Heart right ventricle (tissue), 16 donors: ENCODE data around the gene CALML5. TPM values are rescaled to one million over a fixed set of nuclear protein-coding genes. Genes with fewer than 3 reads are reported as not detected.

Source experiments
- ATAC-seq, 8 donors: fragments of 200-7000 bp; cut with Tn5 transposase; one replicate each; pipeline ENCODE4 v1.9.1; 2020; ENCODE audit warnings: mild to moderate bottlenecking in 8 of 8, moderate library complexity in 8 of 8, moderate number of reproducible peaks in 1 of 8
- DNase-seq, 2 donors: peaks; one replicate each; pipeline ENCODE4 v3.0.0-alpha.2; 2020
- H3K27ac ChIP-seq, 10 donors: fragments of 200-600 bp; sonication (generic) in 2 of 10; one replicate each; pipeline versions ENCODE4 v1.5.0 to v1.8.0; 2020 to 2022; ENCODE audit warnings: mild to moderate bottlenecking in 3 of 10
- H3K27me3 ChIP-seq, 7 donors: fragments of 200-600 bp; one replicate each; pipeline ENCODE4 v1.8.0; 2021 to 2022; ENCODE audit warnings: mild to moderate bottlenecking in 2 of 7
- H3K36me3 ChIP-seq, 9 donors: fragments of 200-600 bp; sonication (generic) in 1 of 9; one replicate each; pipeline versions ENCODE4 v1.5.0 to v1.8.0; 2020 to 2022; ENCODE audit warnings: mild to moderate bottlenecking in 2 of 9
- H3K4me1 ChIP-seq, 9 donors: fragments of 200-600 bp; sonication (generic) in 1 of 9; one replicate each; pipeline versions ENCODE4 v1.5.0 to v1.8.0; 2020 to 2022; ENCODE audit warnings: mild to moderate bottlenecking in 4 of 9
- H3K4me3 ChIP-seq, 10 donors: fragments of 200-600 bp; sonication (generic) in 2 of 10; one replicate each; pipeline versions ENCODE4 v1.5.0 to v1.8.0; 2020 to 2022; ENCODE audit warnings: mild to moderate bottlenecking in 7 of 10, moderate library complexity in 2 of 10
- H3K9me3 ChIP-seq, 11 donors: fragments of 200-600 bp in 10 of 11; sonication (generic) in 2 of 11; one replicate each; pipeline versions ENCODE4 v1.5.0 to v1.8.0; 2013 to 2022; ENCODE audit warnings: mild to moderate bottlenecking in 2 of 11, control low read depth in 1 of 11, moderate library complexity in 1 of 11
- WGBS, 2 donors: extraction: QIAGEN DNeasy Blood & Tissue Kit; methylation state at CpG; one replicate each; pipeline ENCODE4 v1.1.7; 2013; ENCODE audit warnings: inconsistent platforms in 1 of 2; 5-methylcytosine and 5-hydroxymethylcytosine counted together
- intact Hi-C, 10 donors: fragments of 100-400 bp; cut with DNase I; formaldehyde crosslinking; loops; one replicate each; pipeline versions ENCODE4 v1.11.1 to v1.14.2; 2022
- polyA plus RNA-seq, 2 donors: library from polyadenylated mRNA; stranded (reverse); fragments of 200-250 nt; gene quantifications; one replicate each; pipeline ENCODE4 v1.2.3, GENCODE V29; 2013
- total RNA-seq, 10 donors: library from RNA; stranded (reverse); fragmentation: NEBNext Ultra II Directional in 3 of 10; extraction: Animal tissue kit (Norgen Biotek cat#: 25700) in 3 of 10; gene quantifications; one replicate each; pipeline versions ENCODE4 v1.2.1 to v1.2.4, GENCODE V29; 2021 to 2023
- TF ChIP-seq, protein P1 (sequence below), 9 donors: fragments of 200-600 bp; sonication (generic) in 2 of 9; IDR thresholded peaks; one replicate each; pipeline versions ENCODE4 v1.5.0 to v1.8.0; 2021 to 2022; ENCODE audit warnings: antibody characterized with exemption in 9 of 9, mild to moderate bottlenecking in 5 of 9, moderate library complexity in 1 of 9
- donor health status: Arrhythmogenic right ventricular cardiomyopathy.
- donor health status: ischemic (EF 13 %, LVEDD 7.1; RV severe dilation, severe dysfunction).
- donor health status: healthy with polysubstance abuse.
- donor health status: DM: no; HTN: yes; CAD: no.
- donor health status: DM: no; HTN: no; CAD: no.
- donor health status: ischemic (EF 25% LVEDD 6.9; RV normal size, moderate dysfunction).
- donor health status: ischemic (EF 25% LVEDD 5.7; RV mildly dilated, moderate dysfunction).
- donor health status: healthy.
- donor health status: DM: yes; HTN: yes; CAD: no.
- donor health status: Ischemic cardiomyopathy.
- donor health status: ischemic (EF 35%, LVEDD 5.7; RV mildly dilated, moderate dysfunction).
- donor health status: nonischemic (EF 11% LVEDD 7.7; RV severe dilation, severe dysfunction).
- donor health status: DM: yes; HTN: yes; CAD: no.
- donor health status: PGD.
- donor health status: ischemic (EF 29% LVEDD 5.4; RV normal size, mild dysfunction).
- donor health status: nonischemic (EF 23%, LVEDD 6.1; RV moderate dilation, normal function).

The CALML5 gene
- total and polyA plus RNA-seq, 12 donors, result not detected

- intact Hi-C loops, result loop anchor here in 1 of 10 donors (5.0 kb wide), 1 partner anchor 70 kb away; no protein-coding TSS in a partner anchor
- ATAC-seq, result no peak
- Histone ChIP-seq H3K27me3 (no peaks in the 10 kb centered on the region), H3K9me3 (peaks cover 0 to 21% (median 10%) of the 10 kb centered on the region in 11 donors), H3K36me3 (no peaks in the 10 kb centered on the region), H3K4me3 (peak overlapping the region in 2 of 10 donors; percentile 30 to 36), H3K27ac (peak overlapping the region in 9 of 10 donors; percentile 22 to 71 (median 64)), H3K4me1 (peaks cover 3 to 45% (median 36%) of the 10 kb centered on the region in 9 donors)
- no peak for DNase-seq
- 90 to 91% methylated on average over 7 of the region's 7 CpGs for WGBS, 2 donors
- TF ChIP-seq, protein P1, sequence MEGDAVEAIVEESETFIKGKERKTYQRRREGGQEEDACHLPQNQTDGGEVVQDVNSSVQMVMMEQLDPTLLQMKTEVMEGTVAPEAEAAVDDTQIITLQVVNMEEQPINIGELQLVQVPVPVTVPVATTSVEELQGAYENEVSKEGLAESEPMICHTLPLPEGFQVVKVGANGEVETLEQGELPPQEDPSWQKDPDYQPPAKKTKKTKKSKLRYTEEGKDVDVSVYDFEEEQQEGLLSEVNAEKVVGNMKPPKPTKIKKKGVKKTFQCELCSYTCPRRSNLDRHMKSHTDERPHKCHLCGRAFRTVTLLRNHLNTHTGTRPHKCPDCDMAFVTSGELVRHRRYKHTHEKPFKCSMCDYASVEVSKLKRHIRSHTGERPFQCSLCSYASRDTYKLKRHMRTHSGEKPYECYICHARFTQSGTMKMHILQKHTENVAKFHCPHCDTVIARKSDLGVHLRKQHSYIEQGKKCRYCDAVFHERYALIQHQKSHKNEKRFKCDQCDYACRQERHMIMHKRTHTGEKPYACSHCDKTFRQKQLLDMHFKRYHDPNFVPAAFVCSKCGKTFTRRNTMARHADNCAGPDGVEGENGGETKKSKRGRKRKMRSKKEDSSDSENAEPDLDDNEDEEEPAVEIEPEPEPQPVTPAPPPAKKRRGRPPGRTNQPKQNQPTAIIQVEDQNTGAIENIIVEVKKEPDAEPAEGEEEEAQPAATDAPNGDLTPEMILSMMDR (IDR thresholded peaks at IDR 0.05), result no peak
Observed at GRCh38 chr10:5546891-5547680, 47.7 kb upstream of the CALML5 start.

GRCh38 chr10:5545778-5546710, 46.7 kb upstream of the CALML5 start:
- peak; percentile 37 to 56 for DNase-seq
- Histone ChIP-seq H3K36me3 (no peaks in the 10 kb centered on the region), H3K4me3 (no peak overlapping the region), H3K4me1 (peaks cover 3 to 45% (median 36%) of the 10 kb centered on the region in 9 donors), H3K27me3 (no peaks in the 10 kb centered on the region), H3K9me3 (peaks cover 0 to 32% (median 13%) of the 10 kb centered on the region in 11 donors), H3K27ac (peak overlapping the region in 7 of 10 donors; percentile 32 to 71 (median 63))
- intact Hi-C loops, result loop anchor here in 1 of 10 donors (5.0 kb wide), 1 partner anchor 71 kb away; no protein-coding TSS in a partner anchor
- TF ChIP-seq, protein P1 (IDR thresholded peaks at IDR 0.05), result no peak
- 65 to 68% methylated on average over 23 of the region's 23 CpGs for WGBS, 2 donors
- ATAC-seq, result peak; percentile 64 to 89 (median 77)

DNA sequence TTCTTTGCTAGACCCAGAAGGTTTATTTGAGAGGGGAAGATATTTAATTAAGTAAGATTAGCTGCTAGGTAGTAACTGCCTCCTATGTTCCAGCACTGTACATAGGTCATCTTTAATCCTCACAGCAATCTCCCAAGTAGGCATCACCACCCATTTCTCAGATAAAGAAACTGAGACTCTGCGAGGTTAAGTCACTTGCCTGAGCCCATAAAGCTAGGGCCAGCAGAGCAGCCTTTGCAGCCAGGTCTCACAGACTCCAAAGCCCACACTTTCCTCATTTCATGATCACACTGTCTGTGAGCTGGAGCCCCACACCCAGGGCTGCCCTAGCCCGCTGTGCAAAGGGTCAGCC, 46.0 kb upstream of the CALML5 start:
- ATAC-seq (peak in 4 of 8 donors; percentile 2 to 12 (median 6)), DNase-seq (no peak)
- no peaks in the 10 kb centered on the region for H3K27me3 ChIP-seq
- intact Hi-C loops, result loop anchor here in 1 of 10 donors (5.0 kb wide), 1 partner anchor 72 kb away; no protein-coding TSS in a partner anchor
- peaks cover 0 to 35% (median 13%) of the 10 kb centered on the region in 11 donors for H3K9me3 ChIP-seq
- TF ChIP-seq, protein P1 (IDR thresholded peaks at IDR 0.05), result no peak
- peaks cover 3 to 45% (median 36%) of the 10 kb centered on the region in 9 donors for H3K4me1 ChIP-seq
- 79 to 84% methylated on average over 2 of the region's 2 CpGs for WGBS, 2 donors
- H3K27ac ChIP-seq, result peak overlapping the region in 7 of 10 donors; percentile 19 to 71 (median 63)
- no peak overlapping the region for H3K4me3 ChIP-seq
- H3K36me3 ChIP-seq, result no peaks in the 10 kb centered on the region

DNA sequence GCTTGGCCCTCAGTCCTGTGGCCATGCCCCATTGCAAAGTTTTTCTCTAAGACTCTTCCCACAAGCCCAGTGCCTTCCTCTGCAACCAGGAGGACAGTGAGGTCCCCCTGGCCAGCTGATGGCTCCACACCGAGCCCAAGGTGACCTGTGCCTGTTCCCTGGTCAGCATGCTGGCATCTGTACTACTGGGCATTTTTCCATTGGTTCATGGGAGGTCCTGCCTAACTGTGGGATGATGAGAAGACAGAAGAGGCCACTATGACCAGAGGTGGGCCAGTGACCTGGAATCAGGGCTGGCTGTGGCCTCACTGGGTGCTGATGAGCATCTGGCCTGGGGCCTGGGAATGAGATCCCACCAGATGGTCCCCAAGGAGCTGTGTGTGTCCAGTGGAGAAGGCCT, 45.6 kb upstream of the CALML5 start:
- Histone ChIP-seq H3K4me3 (no peak overlapping the region), H3K27ac (peak overlapping the region in 3 of 10 donors; percentile 49 to 65 (median 63)), H3K27me3 (no peaks in the 10 kb centered on the region), H3K4me1 (peaks cover 3 to 45% (median 36%) of the 10 kb centered on the region in 9 donors), H3K9me3 (peaks cover 0 to 35% (median 13%) of the 10 kb centered on the region in 11 donors), H3K36me3 (no peaks in the 10 kb centered on the region)
- intact Hi-C loops, result loop anchor here in 1 of 10 donors (5.0 kb wide), 1 partner anchor 72 kb away; no protein-coding TSS in a partner anchor
- WGBS, 2 donors, result 78 to 88% methylated on average over 1 of the region's 1 CpG
- TF ChIP-seq, protein P1 (IDR thresholded peaks at IDR 0.05), result no peak
- ATAC-seq, result no peak
- DNase-seq, result no peak
